ENCODE measurements around the gene COA8.
A peak's percentile ranks its signal among the peaks of the same experiment; 100 is the strongest.
"Not testable (repeated sequence)": the region's sequence is repeated elsewhere in the genome, so short reads cannot be mapped to it uniquely, and the experiment has no call there.

Gene COA8

GRCh38 chr14:103581206-103581605 lies 18.4 kb downstream of the COA8 start:
- no peak for DNase-seq

- no peak for DNase-seq
These were observed 19.4 kb downstream of the COA8 start for GRCh38 chr14:103581954-103582703.

- no peak for DNase-seq
These were observed 21.7 kb downstream of the COA8 start for GRCh38 chr14:103584326-103584915.

GRCh38 chr14:103593577-103593976 lies 30.8 kb downstream of the COA8 start:
- no peak for DNase-seq

GRCh38 chr14:103594265-103594664 lies 31.5 kb downstream of the COA8 start:
- peak; percentile 65 for DNase-seq

GRCh38 chr14:103597623-103598377 lies 35.0 kb downstream of the COA8 start:
- DNase-seq = peak; percentile 81

GRCh38 chr14:103600503-103600902 lies 37.7 kb downstream of the COA8 start:
- no peak for DNase-seq

- DNase-seq = no peak
These were observed 41.9 kb downstream of the COA8 start for GRCh38 chr14:103604620-103605019.

- DNase-seq = peak; percentile 98
These were observed 44.4 kb downstream of the COA8 start for GRCh38 chr14:103606963-103607668.

GRCh38 chr14:103607822-103608221 lies 45.1 kb downstream of the COA8 start:
- DNase-seq = no peak

GRCh38 chr14:103609081-103609480 lies 46.3 kb downstream of the COA8 start:
- DNase-seq = not testable (repeated sequence)

GRCh38 chr14:103611215-103611614 lies 48.5 kb downstream of the COA8 start:
- DNase-seq = no peak

- DNase-seq = no peak
These were observed 50.8 kb downstream of the COA8 start for GRCh38 chr14:103613517-103613916.

GRCh38 chr14:103616635-103617300 lies 54.0 kb downstream of the COA8 start:
- no peak for DNase-seq

- no peak for DNase-seq
These were observed 56.3 kb downstream of the COA8 start for GRCh38 chr14:103619057-103619456.

GRCh38 chr14:103621860-103622259 lies 59.1 kb downstream of the COA8 start:
- no peak for DNase-seq

- no peak for DNase-seq
These were observed 60.5 kb downstream of the COA8 start for GRCh38 chr14:103623308-103623707.

GRCh38 chr14:103623883-103624482 lies 61.2 kb downstream of the COA8 start:
- DNase-seq = no peak

- peak; percentile 45 for DNase-seq
These were observed 62.1 kb downstream of the COA8 start for GRCh38 chr14:103624860-103625259.

GRCh38 chr14:103625356-103626095 lies 62.8 kb downstream of the COA8 start:
- DNase-seq = no peak

- no peak for DNase-seq
These were observed 63.5 kb downstream of the COA8 start for GRCh38 chr14:103626146-103626850.

All from fibroblast of upper back skin (primary cell).